Activated CD4-positive, alpha-beta T cell treated with anti-CD3 and anti-CD28 coated beads, Interleukin-2, amount 50 U/mL, for 16 hours (primary cell): Measurements from ENCODE around the gene BUD31.
"Not testable (repeated sequence)": the region's sequence is repeated elsewhere in the genome, so short reads cannot be mapped to it uniquely, and the experiment has no call there.

ENCODE experiments used
- DNase-seq: peaks from one replicate; pipeline ENCODE4 v3.0.0-alpha.2; 2020

BUD31 gene

GRCh38 chr7:99380823-99381663 lies 27.7 kb upstream of the BUD31 start:
- DNase-seq, result peak; percentile 96

- no peak for DNase-seq
These were observed 27.1 kb upstream of the BUD31 start for GRCh38 chr7:99381664-99382075.

- no peak for DNase-seq
These were observed 25.6 kb upstream of the BUD31 start for GRCh38 chr7:99383203-99383602.

- no peak for DNase-seq
These were observed 24.9 kb upstream of the BUD31 start for GRCh38 chr7:99383791-99384370.

- DNase-seq, result no peak
These were observed 24.2 kb upstream of the BUD31 start for GRCh38 chr7:99384523-99384922.

GRCh38 chr7:99385564-99385963 lies 23.2 kb upstream of the BUD31 start:
- no peak for DNase-seq

- no peak for DNase-seq
These were observed 22.1 kb upstream of the BUD31 start for GRCh38 chr7:99386584-99387238.

GRCh38 chr7:99387239-99387635 lies 21.5 kb upstream of the BUD31 start:
- DNase-seq, result not testable (repeated sequence)

- no peak for DNase-seq
These were observed 20.9 kb upstream of the BUD31 start for GRCh38 chr7:99387912-99388311.

GRCh38 chr7:99389772-99390171 lies 19.0 kb upstream of the BUD31 start:
- no peak for DNase-seq

GRCh38 chr7:99390941-99391602 lies 17.7 kb upstream of the BUD31 start:
- DNase-seq, result no peak

- DNase-seq, result no peak
These were observed 16.7 kb upstream of the BUD31 start for GRCh38 chr7:99392046-99392445.

GRCh38 chr7:99392659-99393354 lies 16.0 kb upstream of the BUD31 start:
- peak; percentile 82 for DNase-seq

- no peak for DNase-seq
These were observed 15.2 kb upstream of the BUD31 start for GRCh38 chr7:99393355-99394187.

- no peak for DNase-seq
These were observed 14.6 kb upstream of the BUD31 start for GRCh38 chr7:99394188-99394502.

GRCh38 chr7:99395616-99396327 lies 13.0 kb upstream of the BUD31 start:
- no peak for DNase-seq

- DNase-seq, result no peak
These were observed 12.1 kb upstream of the BUD31 start for GRCh38 chr7:99396418-99397296.

GRCh38 chr7:99397297-99397983 lies 11.3 kb upstream of the BUD31 start:
- DNase-seq, result no peak

GRCh38 chr7:99398891-99399445 lies 9.8 kb upstream of the BUD31 start:
- no peak for DNase-seq
